NCI-H2227 (cell line): ENCODE results near the gene RBKS.
A peak's percentile ranks its signal among the peaks of the same experiment; 100 is the strongest.

ENCODE experiments used
- DNase-seq: peaks from one replicate; lab custom pipeline; 2025; ENCODE audit not compliant: unreplicated experiment; lab: John Stamatoyannopoulos, UW

RBKS gene

GRCh38 chr2:27838502-27838901 lies 51.7 kb downstream of the RBKS start:
- no peak for DNase-seq

- DNase-seq, result no peak
Observed at GRCh38 chr2:27833931-27834330, 56.3 kb downstream of the RBKS start.

- no peak for DNase-seq
Observed at GRCh38 chr2:27832396-27832795, 57.8 kb downstream of the RBKS start.

- no peak for DNase-seq
Observed at GRCh38 chr2:27831279-27832050, 58.7 kb downstream of the RBKS start.

GRCh38 chr2:27830656-27831055 lies 59.5 kb downstream of the RBKS start:
- DNase-seq, result no peak

- peak; percentile 15 for DNase-seq
Observed at GRCh38 chr2:27829791-27830190, 60.4 kb downstream of the RBKS start.

GRCh38 chr2:27828305-27828704 lies 61.9 kb downstream of the RBKS start:
- no peak for DNase-seq

GRCh38 chr2:27824401-27824800 lies 65.8 kb downstream of the RBKS start:
- no peak for DNase-seq

- DNase-seq, result no peak
Observed at GRCh38 chr2:27823569-27823968, 66.6 kb downstream of the RBKS start.

GRCh38 chr2:27823135-27823534 lies 67.1 kb downstream of the RBKS start:
- DNase-seq, result no peak

- DNase-seq, result no peak
Observed at GRCh38 chr2:27822049-27822448, 68.1 kb downstream of the RBKS start.

- no peak for DNase-seq
Observed at GRCh38 chr2:27815860-27816438, 74.2 kb downstream of the RBKS start.

- no peak for DNase-seq
Observed at GRCh38 chr2:27814758-27815157, 75.4 kb downstream of the RBKS start.

- DNase-seq, result no peak
Observed at GRCh38 chr2:27811768-27812167, 78.4 kb downstream of the RBKS start.

GRCh38 chr2:27810455-27810854 lies 79.7 kb downstream of the RBKS start:
- no peak for DNase-seq

GRCh38 chr2:27809761-27810241 lies 80.4 kb downstream of the RBKS start:
- no peak for DNase-seq

- DNase-seq, result no peak
Observed at GRCh38 chr2:27808984-27809383, 81.2 kb downstream of the RBKS start.

GRCh38 chr2:27808418-27808817 lies 81.8 kb downstream of the RBKS start:
- DNase-seq, result no peak

- peak; percentile 6 for DNase-seq
Observed at GRCh38 chr2:27807476-27807875, 82.7 kb downstream of the RBKS start.

- DNase-seq, result no peak
Observed at GRCh38 chr2:27806311-27807059, 83.7 kb downstream of the RBKS start.

GRCh38 chr2:27805180-27805579 lies 85.0 kb downstream of the RBKS start:
- no peak for DNase-seq

GRCh38 chr2:27804146-27804545 lies 86.0 kb downstream of the RBKS start:
- no peak for DNase-seq
